K562 (cell line): ENCODE measurements around the gene TULP4. TPM values are rescaled to one million over a fixed set of nuclear protein-coding genes. Genes with fewer than 3 reads are reported as not detected.

ENCODE experiments used
- BDP1 ChIP-seq: IDR thresholded peaks from 3 replicates; pipeline ENCODE4 v1.6.1; 2011; ENCODE audit not compliant: insufficient read length, insufficient read depth
- BRCA1 ChIP-seq, 2 experiments: fragments of 450-650 bp in 1 of 2; sonication (generic) in 1 of 2; formaldehyde crosslinking in 1 of 2; IDR thresholded peaks; 2 replicates each; pipeline versions ENCODE4 v1.5.0 to v1.6.1; 2017 to 2020; ENCODE audit warnings: mild to moderate bottlenecking in 1 of 2, missing genetic modification reagents in 1 of 2
- E2F3 ChIP-seq: fragments of 250-450 bp; sonication (Bioruptor Pico); IDR thresholded peaks from 2 replicates; pipeline ENCODE4 v1.4.0; 2020; ENCODE audit warnings: mild to moderate bottlenecking
- NFE2L1 ChIP-seq: fragments of 450-650 bp; IDR thresholded peaks from 2 replicates; pipeline ENCODE4 v1.6.1; 2016; ENCODE audit warnings: missing genetic modification characterization, low read depth, mild to moderate bottlenecking, missing compliant biosample characterization, moderate library complexity, borderline replicate concordance
- NFYB ChIP-seq: IDR thresholded peaks from 2 replicates; pipeline ENCODE4 v1.6.1; 2011; ENCODE audit warnings: mild to moderate bottlenecking, moderate library complexity; ENCODE audit not compliant: insufficient read length; ENCODE audit errors: extremely low read depth
- PML ChIP-seq: IDR thresholded peaks from 2 replicates; pipeline ENCODE4 v1.6.1; 2012; ENCODE audit warnings: low read length, inconsistent platforms
- POLR3G ChIP-seq: IDR thresholded peaks from 2 replicates; pipeline ENCODE4 v1.6.1; 2011; ENCODE audit not compliant: insufficient read length, insufficient replicate concordance; ENCODE audit errors: extremely low read depth
- REST ChIP-seq, 2 experiments: fragments of 450-650 bp; formaldehyde crosslinking in 1 of 2; IDR thresholded peaks; 2 replicates each; pipeline versions ENCODE4 v1.4.0 to v1.6.1; 2014 to 2020; ENCODE audit warnings: mild to moderate bottlenecking in 2 of 2, borderline replicate concordance in 1 of 2, low read depth in 1 of 2
- TAF1 ChIP-seq: IDR thresholded peaks from 2 replicates; pipeline ENCODE4 v1.6.1; 2011; ENCODE audit warnings: mild to moderate bottlenecking, low read length, moderate library complexity; ENCODE audit not compliant: insufficient read depth, control insufficient read depth, severe bottlenecking; ENCODE audit errors: extremely low read depth
- TBP ChIP-seq: optimal IDR thresholded peaks from 2 replicates; pipeline ENCODE3; 2011; ENCODE audit warnings: low read depth, low read length, improper control_type of control experiment
- ZNF143 ChIP-seq: sonication (generic); formaldehyde crosslinking; IDR thresholded peaks from 2 replicates; pipeline ENCODE4 v1.9.0; 2022; ENCODE audit warnings: mild to moderate bottlenecking, missing genetic modification reagents
- ZNF75A ChIP-seq: fragments of 450-650 bp; formaldehyde crosslinking; IDR thresholded peaks from 2 replicates; pipeline ENCODE4 v1.4.0; 2020; ENCODE audit warnings: mild to moderate bottlenecking
- polyA plus RNA-seq, 8 experiments: library from polyadenylated mRNA; depleted of rRNA in 4 of 8; stranded (reverse) in 5 of 8; unstranded in 3 of 8; fragments of >200 nt; fragmentation: Nextera tagmentation in 2 of 8; fragmentation: Illumina TruSeq in 1 of 8; extraction: Ambion mirVana in 2 of 8; extraction: Trizol in 1 of 8; gene quantifications; 2 replicates each; pipeline versions ENCODE4 v1.2.1 to v1.2.3, GENCODE V29; 2011 to 2014; ENCODE audit warnings: inconsistent platforms in 1 of 8, missing spikeins in 1 of 8
- total RNA-seq, 7 experiments: library from RNA; depleted of rRNA in 6 of 7; stranded (reverse); fragments of >200 nt in 6 of 7; fragmentation: Illumina TruSeq in 2 of 7; extraction: Trizol in 2 of 7; gene quantifications; 2 replicates each; pipeline versions ENCODE4 v1.2.1 to v1.2.3, GENCODE V29; 2011 to 2021; ENCODE audit warnings: low replicate concordance in 1 of 7

The TULP4 gene
- total and polyA plus RNA-seq, 9 of the 15 experiments (the other 6 are each of a cell fraction or from before 2014, with no cell fraction given) = 1.2 to 50.4 (median 11.0) TPM

DNA sequence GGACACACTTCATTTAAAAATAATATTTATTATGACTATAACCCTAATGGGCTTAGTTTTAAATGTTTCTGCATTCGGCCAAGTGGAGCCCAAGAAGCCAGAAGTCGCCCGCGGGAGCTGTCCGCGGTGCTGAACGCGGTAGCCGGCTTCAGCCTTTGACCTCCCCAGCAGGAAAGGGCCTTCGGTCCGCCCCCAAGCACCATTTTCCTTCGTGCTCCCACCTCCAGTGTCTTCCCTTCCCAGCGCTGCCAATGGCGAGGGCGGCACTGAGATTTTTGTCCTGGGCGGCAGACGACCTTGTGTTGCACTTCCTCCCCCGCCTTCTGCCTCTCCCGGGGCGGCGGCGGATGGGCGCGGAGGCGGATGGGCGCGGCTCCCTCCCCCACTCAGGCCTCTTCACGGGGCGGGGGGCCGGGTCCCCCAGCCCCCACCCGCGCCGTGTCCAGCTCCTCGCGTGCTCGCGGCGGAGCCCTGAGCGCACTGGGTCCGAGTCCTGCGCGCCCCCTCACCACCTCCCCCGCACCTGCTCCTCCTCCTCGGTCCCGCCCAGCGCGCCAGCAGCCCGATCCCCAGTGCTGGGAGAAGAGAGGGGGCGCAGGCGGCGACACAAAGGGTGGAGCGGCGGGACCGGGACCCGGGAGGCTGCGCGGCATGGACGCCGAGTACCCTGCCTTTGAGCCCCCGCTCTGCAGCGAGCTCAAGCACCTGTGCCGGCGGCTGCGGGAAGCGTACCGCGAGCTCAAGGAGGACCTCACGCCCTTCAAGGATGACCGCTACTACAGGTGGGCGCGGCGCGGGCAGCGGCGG is 224.0 kb downstream of the TULP4 start (continued):
- TF ChIP-seq PML = 0 out of 2 replicates have a peak, but pooled peaks have one; percentile 25
- peak; percentile 100 for TF ChIP-seq REST (IDR thresholded peaks at IDR 0.05; ENCODE audit: borderline replicate concordance)
- TF ChIP-seq REST (CRISPR knock-in tag; IDR thresholded peaks at IDR 0.05; ENCODE audit: low read depth) = peak; percentile 99
- TF ChIP-seq BRCA1 (IDR thresholded peaks at IDR 0.05) = no peak
- TF ChIP-seq BRCA1 (CRISPR knock-in tag; IDR thresholded peaks at IDR 0.05) = no peak
- no peak for TF ChIP-seq BDP1
- TF ChIP-seq ZNF143 (CRISPR knock-in tag) = no peak
- TF ChIP-seq ZNF75A (CRISPR knock-in tag) = no peak
- TF ChIP-seq E2F3 (CRISPR knock-in tag) = peak; percentile 23; the same call in 1 of the 2 replicates
- TF ChIP-seq NFYB = no peak
- no peak for TF ChIP-seq TBP
- TF ChIP-seq NFE2L1 (tag) = no peak
- TF ChIP-seq TAF1 = no peak
- TF ChIP-seq POLR3G = no peak
